ENCODE measurements around the gene CNBD2. TPM values are rescaled to one million over a fixed set of nuclear protein-coding genes. Genes with fewer than 3 reads are reported as not detected.

CNBD2 gene
- total and polyA plus RNA-seq, 4 donors: 1.7 to 13.6 (median 5.4) TPM

DNA sequence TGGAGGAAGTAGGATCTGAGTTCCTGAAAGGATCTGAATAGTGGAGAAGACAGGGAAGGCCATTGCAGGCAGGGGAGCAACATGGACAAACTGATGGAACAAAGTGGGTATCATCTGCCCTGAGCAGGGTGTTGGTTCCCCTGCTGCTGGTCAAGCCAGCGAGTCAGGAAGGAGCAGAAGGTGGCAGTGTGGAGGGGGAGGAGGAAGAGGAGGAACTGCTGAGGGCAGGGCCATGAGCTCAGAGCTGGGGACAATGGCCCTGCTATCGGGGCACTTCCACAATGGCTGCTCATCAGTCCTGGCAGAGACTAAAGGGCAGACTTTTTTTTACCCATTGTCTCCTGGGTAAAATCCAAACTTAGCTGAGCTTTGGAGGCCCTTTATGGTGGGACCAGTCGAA is 13.6 kb downstream of the CNBD2 start:
- H3K4me1 ChIP-seq (ENCODE audit: control insufficient read depth in 5 of 5, insufficient read depth in 5 of 5, low read length in 5 of 5): peaks cover 0 to 11% (median 0%) of the 10 kb centered on the region in 5 donors
- no peak for DNase-seq
- no peaks in the 10 kb centered on the region for H3K36me3 ChIP-seq (ENCODE audit: control insufficient read depth in 4 of 4, insufficient read depth in 4 of 4, low read length in 4 of 4)
- no peak overlapping the region for H3K27ac ChIP-seq (ENCODE audit: low read depth in 1 of 2, low read length in 1 of 2)
- H3K4me3 ChIP-seq: no peak overlapping the region
- no peaks in the 10 kb centered on the region for H3K9me3 ChIP-seq (ENCODE audit: control insufficient read depth in 4 of 4, insufficient read depth in 3 of 4, low read length in 3 of 4)
- TF ChIP-seq, protein P1, sequence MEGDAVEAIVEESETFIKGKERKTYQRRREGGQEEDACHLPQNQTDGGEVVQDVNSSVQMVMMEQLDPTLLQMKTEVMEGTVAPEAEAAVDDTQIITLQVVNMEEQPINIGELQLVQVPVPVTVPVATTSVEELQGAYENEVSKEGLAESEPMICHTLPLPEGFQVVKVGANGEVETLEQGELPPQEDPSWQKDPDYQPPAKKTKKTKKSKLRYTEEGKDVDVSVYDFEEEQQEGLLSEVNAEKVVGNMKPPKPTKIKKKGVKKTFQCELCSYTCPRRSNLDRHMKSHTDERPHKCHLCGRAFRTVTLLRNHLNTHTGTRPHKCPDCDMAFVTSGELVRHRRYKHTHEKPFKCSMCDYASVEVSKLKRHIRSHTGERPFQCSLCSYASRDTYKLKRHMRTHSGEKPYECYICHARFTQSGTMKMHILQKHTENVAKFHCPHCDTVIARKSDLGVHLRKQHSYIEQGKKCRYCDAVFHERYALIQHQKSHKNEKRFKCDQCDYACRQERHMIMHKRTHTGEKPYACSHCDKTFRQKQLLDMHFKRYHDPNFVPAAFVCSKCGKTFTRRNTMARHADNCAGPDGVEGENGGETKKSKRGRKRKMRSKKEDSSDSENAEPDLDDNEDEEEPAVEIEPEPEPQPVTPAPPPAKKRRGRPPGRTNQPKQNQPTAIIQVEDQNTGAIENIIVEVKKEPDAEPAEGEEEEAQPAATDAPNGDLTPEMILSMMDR (IDR thresholded peaks at IDR 0.05; ENCODE audit: control extremely low read depth, extremely low read depth): no peak
- 43 to 50% methylated on average over 3 of the region's 3 CpGs for whole genome bisulfite sequencing, 2 donors
- no peak for ATAC-seq (ENCODE audit: insufficient read depth, low FRiP score)
- H3K9ac ChIP-seq (ENCODE audit: insufficient read depth in 1 of 2, low read length in 2 of 2): no peak overlapping the region
- no peaks in the 10 kb centered on the region for H3K27me3 ChIP-seq (ENCODE audit: control insufficient read depth in 3 of 3, insufficient read depth in 3 of 3, low read length in 2 of 3)

DNA sequence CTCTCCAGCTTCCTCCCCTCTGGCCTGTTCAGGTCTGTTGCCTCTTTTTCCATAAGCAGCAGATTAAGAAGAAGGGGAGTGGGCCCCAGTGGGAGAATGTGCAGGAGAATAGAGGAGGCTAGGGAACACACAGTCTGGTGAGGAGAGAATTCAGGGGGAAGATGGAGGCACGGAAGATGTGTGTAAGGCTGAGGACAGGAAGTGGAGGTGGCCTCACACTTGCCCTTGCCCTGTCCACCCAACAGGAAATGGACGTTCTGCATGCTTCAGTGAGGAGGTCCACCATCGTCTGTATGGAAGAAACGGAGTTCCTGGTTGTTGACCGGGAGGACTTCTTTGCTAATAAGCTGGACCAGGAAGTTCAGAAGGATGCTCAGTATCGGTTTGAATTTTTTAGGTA is 16.0 kb downstream of the CNBD2 start:
- DNase-seq: no peak
- WGBS, 2 donors: 63 to 68% methylated on average over 6 of the region's 6 CpGs
- no peaks in the 10 kb centered on the region for H3K4me1 ChIP-seq (ENCODE audit: control insufficient read depth in 5 of 5, insufficient read depth in 5 of 5, low read length in 5 of 5)
- H3K27me3 ChIP-seq (ENCODE audit: control insufficient read depth in 3 of 3, insufficient read depth in 3 of 3, low read length in 2 of 3): no peaks in the 10 kb centered on the region
- H3K27ac ChIP-seq (ENCODE audit: low read depth in 1 of 2, low read length in 1 of 2): no peak overlapping the region
- no peaks in the 10 kb centered on the region for H3K9me3 ChIP-seq (ENCODE audit: control insufficient read depth in 4 of 4, insufficient read depth in 3 of 4, low read length in 3 of 4)
- H3K36me3 ChIP-seq (ENCODE audit: control insufficient read depth in 4 of 4, insufficient read depth in 4 of 4, low read length in 4 of 4): no peaks in the 10 kb centered on the region
- no peak overlapping the region for H3K9ac ChIP-seq (ENCODE audit: insufficient read depth in 1 of 2, low read length in 2 of 2)
- TF ChIP-seq, protein P1 (IDR thresholded peaks at IDR 0.05; ENCODE audit: control extremely low read depth, extremely low read depth): no peak
- ATAC-seq (ENCODE audit: insufficient read depth, low FRiP score): no peak
- no peak overlapping the region for H3K4me3 ChIP-seq

DNA sequence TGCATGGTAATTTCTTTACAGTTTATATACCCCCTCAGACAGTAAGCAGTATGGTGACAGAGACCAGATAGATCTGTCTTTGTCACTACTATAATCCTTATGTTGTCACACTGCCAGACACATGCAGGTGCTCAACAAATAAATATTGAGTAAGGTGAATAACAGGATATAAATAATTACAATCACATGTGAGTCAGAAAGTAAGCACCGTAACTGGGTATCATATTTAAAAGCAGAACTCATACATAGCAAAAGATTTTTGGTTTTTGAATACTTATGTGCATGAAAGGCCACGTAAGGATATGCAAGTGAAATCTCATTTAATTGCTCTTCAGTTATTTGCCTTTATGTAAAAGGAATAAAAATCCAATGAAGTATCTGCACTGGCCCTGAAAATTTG is 17.4 kb downstream of the CNBD2 start:
- ATAC-seq (ENCODE audit: insufficient read depth, low FRiP score) (no peak), DNase-seq (no peak)
- WGBS, 2 donors: 83 to 86% methylated on average over 2 of the region's 2 CpGs
- no peaks in the 10 kb centered on the region for H3K4me1 ChIP-seq (ENCODE audit: control insufficient read depth in 5 of 5, insufficient read depth in 5 of 5, low read length in 5 of 5)
- no peaks in the 10 kb centered on the region for H3K27me3 ChIP-seq (ENCODE audit: control insufficient read depth in 3 of 3, insufficient read depth in 3 of 3, low read length in 2 of 3)
- H3K9me3 ChIP-seq (ENCODE audit: control insufficient read depth in 4 of 4, insufficient read depth in 3 of 4, low read length in 3 of 4): no peaks in the 10 kb centered on the region
- H3K9ac ChIP-seq (ENCODE audit: insufficient read depth in 1 of 2, low read length in 2 of 2): no peak overlapping the region
- H3K27ac ChIP-seq (ENCODE audit: low read depth in 1 of 2, low read length in 1 of 2): no peak overlapping the region
- H3K4me3 ChIP-seq: no peak overlapping the region
- H3K36me3 ChIP-seq (ENCODE audit: control insufficient read depth in 4 of 4, insufficient read depth in 4 of 4, low read length in 4 of 4): no peaks in the 10 kb centered on the region
- TF ChIP-seq, protein P1 (IDR thresholded peaks at IDR 0.05; ENCODE audit: control extremely low read depth, extremely low read depth): no peak

DNA sequence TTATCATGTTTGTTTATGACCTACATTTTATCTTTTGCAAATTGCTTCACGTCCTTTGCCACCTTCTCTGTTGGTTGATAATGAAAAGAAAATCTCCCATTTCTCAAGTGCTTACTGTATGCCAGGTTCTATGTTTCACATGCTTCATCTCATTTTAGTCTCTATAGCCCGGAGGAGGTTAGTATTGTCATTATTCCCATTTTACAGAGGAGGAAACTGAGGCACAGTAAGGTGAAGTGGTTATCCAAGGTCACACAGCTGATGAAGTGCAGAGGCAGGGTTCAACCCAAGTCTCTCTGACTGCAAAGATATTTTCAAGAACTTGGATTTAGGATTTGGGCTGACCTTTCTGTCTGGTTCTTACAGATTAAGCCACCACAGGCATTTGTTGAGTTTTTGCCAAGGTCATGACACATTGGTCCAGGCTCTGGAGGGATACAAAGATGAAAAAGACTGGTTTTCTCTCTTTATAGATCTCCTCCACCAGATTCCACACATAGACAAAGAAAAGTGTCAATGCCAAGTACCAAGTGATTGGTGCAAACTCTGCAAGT is 20.6 kb downstream of the CNBD2 start:
- DNase-seq (no peak), ATAC-seq (ENCODE audit: insufficient read depth, low FRiP score) (no peak)
- 85 to 88% methylated on average over 2 of the region's 2 CpGs for WGBS, 2 donors
- TF ChIP-seq, protein P1 (IDR thresholded peaks at IDR 0.05; ENCODE audit: control extremely low read depth, extremely low read depth): no peak
- Histone ChIP-seq H3K9me3 (ENCODE audit: control insufficient read depth in 4 of 4, insufficient read depth in 3 of 4, low read length in 3 of 4) (no peaks in the 10 kb centered on the region), H3K27me3 (ENCODE audit: control insufficient read depth in 3 of 3, insufficient read depth in 3 of 3, low read length in 2 of 3) (no peaks in the 10 kb centered on the region), H3K4me3 (no peak overlapping the region), H3K4me1 (ENCODE audit: control insufficient read depth in 5 of 5, insufficient read depth in 5 of 5, low read length in 5 of 5) (peaks cover 0 to 6% (median 0%) of the 10 kb centered on the region in 5 donors), H3K36me3 (ENCODE audit: control insufficient read depth in 4 of 4, insufficient read depth in 4 of 4, low read length in 4 of 4) (no peaks in the 10 kb centered on the region), H3K9ac (ENCODE audit: insufficient read depth in 1 of 2, low read length in 2 of 2) (no peak overlapping the region), H3K27ac (ENCODE audit: low read depth in 1 of 2, low read length in 1 of 2) (no peak overlapping the region)
